B cell (primary cell): ENCODE data around the gene SMAD7.

ENCODE experiments used
- EZH2 ChIP-seq: IDR thresholded peaks from 2 replicates; pipeline ENCODE4 v1.6.1; 2012; ENCODE audit warnings: borderline replicate concordance, low read depth, mild to moderate bottlenecking, moderate library complexity, low read length; ENCODE audit not compliant: insufficient read depth, poor library complexity, severe bottlenecking
- TF ChIP-seq, protein P1 (sequence below): fragments of 200-600 bp; IDR thresholded peaks from one replicate; pipeline ENCODE4 v1.8.0; 2022; ENCODE audit warnings: antibody characterized with exemption, mild to moderate bottlenecking

DNA sequence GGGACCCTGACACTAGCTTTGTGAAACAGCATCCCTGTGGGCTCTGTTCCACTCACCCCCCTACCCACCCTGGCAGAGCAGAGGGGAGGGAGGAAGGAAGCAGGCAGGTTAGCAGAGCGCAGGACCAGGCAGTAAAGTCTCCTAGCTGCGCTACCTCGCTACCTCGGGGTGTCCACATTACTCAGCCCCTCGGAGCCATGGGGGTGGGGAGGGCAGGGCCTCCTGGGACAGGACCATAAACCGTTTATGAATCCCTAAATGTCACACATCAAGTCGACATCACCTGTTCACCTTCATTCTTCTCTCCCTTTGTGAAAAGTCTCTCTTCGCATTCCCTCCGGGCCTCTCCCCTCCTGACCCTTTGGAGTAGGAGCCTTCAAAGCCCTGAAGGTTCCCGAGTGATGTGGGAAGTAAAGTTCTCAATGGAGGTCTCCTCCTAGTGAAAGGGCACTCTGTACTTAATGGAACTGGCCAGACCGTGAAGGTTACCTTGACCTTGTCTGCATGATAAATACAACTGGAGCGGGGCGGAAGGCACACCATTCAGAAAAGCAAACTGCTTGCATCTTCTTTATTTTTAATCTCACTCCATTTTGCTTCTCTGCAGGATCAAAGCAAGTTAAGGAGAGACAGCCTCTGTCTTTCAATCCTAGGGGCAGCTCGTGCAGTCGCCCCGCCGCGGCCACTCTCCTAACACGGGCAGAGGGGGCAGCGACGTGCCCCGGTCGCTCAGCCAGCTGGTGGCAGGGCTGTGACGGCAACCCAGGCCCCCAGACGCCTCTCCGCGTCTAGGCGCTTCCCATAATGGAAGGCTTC is 23.7 kb upstream of the SMAD7 start:
- TF ChIP-seq, protein P1, sequence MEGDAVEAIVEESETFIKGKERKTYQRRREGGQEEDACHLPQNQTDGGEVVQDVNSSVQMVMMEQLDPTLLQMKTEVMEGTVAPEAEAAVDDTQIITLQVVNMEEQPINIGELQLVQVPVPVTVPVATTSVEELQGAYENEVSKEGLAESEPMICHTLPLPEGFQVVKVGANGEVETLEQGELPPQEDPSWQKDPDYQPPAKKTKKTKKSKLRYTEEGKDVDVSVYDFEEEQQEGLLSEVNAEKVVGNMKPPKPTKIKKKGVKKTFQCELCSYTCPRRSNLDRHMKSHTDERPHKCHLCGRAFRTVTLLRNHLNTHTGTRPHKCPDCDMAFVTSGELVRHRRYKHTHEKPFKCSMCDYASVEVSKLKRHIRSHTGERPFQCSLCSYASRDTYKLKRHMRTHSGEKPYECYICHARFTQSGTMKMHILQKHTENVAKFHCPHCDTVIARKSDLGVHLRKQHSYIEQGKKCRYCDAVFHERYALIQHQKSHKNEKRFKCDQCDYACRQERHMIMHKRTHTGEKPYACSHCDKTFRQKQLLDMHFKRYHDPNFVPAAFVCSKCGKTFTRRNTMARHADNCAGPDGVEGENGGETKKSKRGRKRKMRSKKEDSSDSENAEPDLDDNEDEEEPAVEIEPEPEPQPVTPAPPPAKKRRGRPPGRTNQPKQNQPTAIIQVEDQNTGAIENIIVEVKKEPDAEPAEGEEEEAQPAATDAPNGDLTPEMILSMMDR = no peak
- TF ChIP-seq EZH2 = no peak
